ENCODE results near the gene AMBN.
A peak's percentile ranks its signal among the peaks of the same experiment; 100 is the strongest.

The AMBN gene

GRCh38 chr4:70594196-70594595, 2.1 kb downstream of the AMBN start (continued):
- no peak for TF ChIP-seq ZNF426 (tag by site-specific recombination; IDR thresholded peaks at IDR 0.05)
- no peak for TF ChIP-seq ZNF521 (tag by site-specific recombination; IDR thresholded peaks at IDR 0.05)

DNA sequence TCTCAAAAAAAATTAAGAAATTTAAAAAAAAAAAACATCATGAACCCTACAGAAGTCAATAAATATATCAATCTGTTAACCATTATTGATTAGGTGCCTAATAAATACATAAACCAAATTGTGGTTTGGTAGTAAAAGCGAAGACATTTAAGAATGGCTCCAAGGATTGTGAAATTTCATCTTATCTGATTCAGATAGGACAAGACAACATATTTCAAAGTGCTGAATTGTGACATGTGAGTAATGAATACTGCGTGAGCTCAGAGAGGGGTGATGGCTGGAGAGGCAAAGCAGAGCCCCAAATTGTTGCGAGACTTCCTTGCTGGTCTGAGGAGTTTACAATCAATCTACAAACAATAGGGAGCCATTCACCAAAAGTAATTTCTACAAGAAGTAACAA, 8.2 kb downstream of the AMBN start:
- no peak overlapping the region for H3K4me3 ChIP-seq (ENCODE audit: low read depth, low read length)
- no peaks in the 10 kb centered on the region for H3K4me1 ChIP-seq (ENCODE audit: control insufficient read depth, insufficient read depth, low read length)
- H3K36me3 ChIP-seq (ENCODE audit: control insufficient read depth in 2 of 2, insufficient read depth in 1 of 2, low read length in 2 of 2) = no peaks in the 10 kb centered on the region
- no peaks in the 10 kb centered on the region for H3K9me3 ChIP-seq (ENCODE audit: control insufficient read depth, insufficient read depth, low read depth, low read length)
- ChIA-PET CTCF (interaction anchor here (0.6 to 1.7 kb wide), 5 partner anchors 9 to 360 kb away, joined by 3 to 5 read pairs (median 3); no protein-coding TSS in a partner anchor), POLR2A (no interaction called here)
- TF ChIP-seq ZNF843 (tag by site-specific recombination; IDR thresholded peaks at IDR 0.05) (no peak), ZNF747 (tag by site-specific recombination; IDR thresholded peaks at IDR 0.05) (no peak), ZNF26 (tag by site-specific recombination; IDR thresholded peaks at IDR 0.05) (no peak)
- no peak overlapping the region for H3K27ac ChIP-seq (ENCODE audit: extremely low read depth, low read depth, low read length)

DNA sequence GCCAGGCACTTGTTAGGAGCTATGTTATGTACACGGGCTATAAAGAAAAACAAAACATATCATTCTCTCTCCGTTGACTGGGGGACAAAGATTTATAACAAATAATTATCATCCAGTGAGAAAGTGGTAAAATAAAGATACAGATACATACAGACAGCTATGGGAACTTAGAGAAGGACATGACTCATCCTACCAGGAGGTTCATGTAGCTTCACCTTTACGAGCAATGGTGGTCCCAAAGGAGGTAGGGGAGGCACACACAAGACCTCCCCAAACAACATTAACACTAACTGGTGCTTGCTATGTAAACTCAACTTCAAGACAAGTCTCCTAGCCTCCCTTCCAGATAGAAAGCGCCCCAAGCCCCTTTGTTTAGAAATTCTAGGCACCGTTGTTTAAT, 8.9 kb downstream of the AMBN start:
- ChIA-PET CTCF (interaction anchor here (0.5 to 1.7 kb wide), 9 partner anchors 10 to 1105 kb away, joined by 3 to 5 read pairs (median 4); no protein-coding TSS in a partner anchor), POLR2A (no interaction called here)
- H3K9me3 ChIP-seq (ENCODE audit: control insufficient read depth, insufficient read depth, low read depth, low read length) = no peaks in the 10 kb centered on the region
- H3K4me3 ChIP-seq (ENCODE audit: low read depth, low read length) = no peak overlapping the region
- TF ChIP-seq ZNF26 (tag by site-specific recombination; IDR thresholded peaks at IDR 0.05) = no peak
- TF ChIP-seq ZNF510 (tag by site-specific recombination; IDR thresholded peaks at IDR 0.05; ENCODE audit: insufficient replicate concordance) = no peak
- TF ChIP-seq GLIS1 (tag by site-specific recombination; IDR thresholded peaks at IDR 0.05) = peak; percentile 40; the same call in 1 of the 2 replicates
- no peak overlapping the region for H3K27ac ChIP-seq (ENCODE audit: extremely low read depth, low read depth, low read length)
- H3K36me3 ChIP-seq (ENCODE audit: control insufficient read depth in 2 of 2, insufficient read depth in 1 of 2, low read length in 2 of 2) = no peaks in the 10 kb centered on the region
- H3K4me1 ChIP-seq (ENCODE audit: control insufficient read depth, insufficient read depth, low read length) = no peaks in the 10 kb centered on the region

DNA sequence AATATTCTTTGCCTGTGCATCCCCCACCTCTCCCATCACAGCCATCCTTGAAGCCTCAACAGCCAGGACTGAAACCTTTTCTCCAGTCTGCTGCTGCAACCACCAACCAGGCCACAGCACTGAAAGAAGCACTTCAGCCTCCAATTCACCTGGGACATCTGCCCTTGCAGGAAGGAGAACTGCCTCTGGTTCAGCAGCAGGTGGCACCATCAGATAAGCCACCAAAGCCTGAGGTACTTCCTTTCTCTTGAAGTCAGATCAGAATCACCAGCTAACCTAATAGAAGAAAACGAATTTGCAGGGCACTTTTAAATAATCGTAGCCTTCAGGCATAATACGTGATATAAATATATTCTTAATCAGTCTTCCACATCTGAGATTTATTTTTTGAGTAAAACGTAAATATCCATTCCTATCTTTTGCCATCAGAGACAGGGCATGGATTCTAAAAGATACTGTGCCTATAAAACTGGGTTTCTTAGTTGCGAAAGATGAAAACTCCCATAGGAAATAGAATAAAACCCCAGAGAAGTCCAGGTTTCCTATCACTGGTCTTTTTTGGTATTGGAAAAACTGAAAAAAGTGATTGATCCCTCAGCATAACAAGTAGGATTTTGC, 9.5 kb downstream of the AMBN start:
- H3K36me3 ChIP-seq (ENCODE audit: control insufficient read depth in 2 of 2, insufficient read depth in 1 of 2, low read length in 2 of 2) = no peaks in the 10 kb centered on the region
- CTCF ChIA-PET = interaction anchor here (0.5 to 1.7 kb wide), 11 partner anchors 10 to 1105 kb away, joined by 3 to 5 read pairs (median 3); no protein-coding TSS in a partner anchor
- no peaks in the 10 kb centered on the region for H3K9me3 ChIP-seq (ENCODE audit: control insufficient read depth, insufficient read depth, low read depth, low read length)
- POLR2A ChIA-PET = no interaction called here
- no peak overlapping the region for H3K27ac ChIP-seq (ENCODE audit: extremely low read depth, low read depth, low read length)
- no peak overlapping the region for H3K4me3 ChIP-seq (ENCODE audit: low read depth, low read length)
- H3K4me1 ChIP-seq (ENCODE audit: control insufficient read depth, insufficient read depth, low read length) = no peaks in the 10 kb centered on the region
- TF ChIP-seq ZNF76 (tag by site-specific recombination; IDR thresholded peaks at IDR 0.05; ENCODE audit: borderline replicate concordance, low read depth) (no peak), ZNF654 (tag by site-specific recombination; IDR thresholded peaks at IDR 0.05; ENCODE audit: low read depth) (peak; percentile 96)
- TF ChIP-seq, protein P1, sequence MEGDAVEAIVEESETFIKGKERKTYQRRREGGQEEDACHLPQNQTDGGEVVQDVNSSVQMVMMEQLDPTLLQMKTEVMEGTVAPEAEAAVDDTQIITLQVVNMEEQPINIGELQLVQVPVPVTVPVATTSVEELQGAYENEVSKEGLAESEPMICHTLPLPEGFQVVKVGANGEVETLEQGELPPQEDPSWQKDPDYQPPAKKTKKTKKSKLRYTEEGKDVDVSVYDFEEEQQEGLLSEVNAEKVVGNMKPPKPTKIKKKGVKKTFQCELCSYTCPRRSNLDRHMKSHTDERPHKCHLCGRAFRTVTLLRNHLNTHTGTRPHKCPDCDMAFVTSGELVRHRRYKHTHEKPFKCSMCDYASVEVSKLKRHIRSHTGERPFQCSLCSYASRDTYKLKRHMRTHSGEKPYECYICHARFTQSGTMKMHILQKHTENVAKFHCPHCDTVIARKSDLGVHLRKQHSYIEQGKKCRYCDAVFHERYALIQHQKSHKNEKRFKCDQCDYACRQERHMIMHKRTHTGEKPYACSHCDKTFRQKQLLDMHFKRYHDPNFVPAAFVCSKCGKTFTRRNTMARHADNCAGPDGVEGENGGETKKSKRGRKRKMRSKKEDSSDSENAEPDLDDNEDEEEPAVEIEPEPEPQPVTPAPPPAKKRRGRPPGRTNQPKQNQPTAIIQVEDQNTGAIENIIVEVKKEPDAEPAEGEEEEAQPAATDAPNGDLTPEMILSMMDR (tag by site-specific recombination; IDR thresholded peaks at IDR 0.05) = peak; percentile 63

DNA sequence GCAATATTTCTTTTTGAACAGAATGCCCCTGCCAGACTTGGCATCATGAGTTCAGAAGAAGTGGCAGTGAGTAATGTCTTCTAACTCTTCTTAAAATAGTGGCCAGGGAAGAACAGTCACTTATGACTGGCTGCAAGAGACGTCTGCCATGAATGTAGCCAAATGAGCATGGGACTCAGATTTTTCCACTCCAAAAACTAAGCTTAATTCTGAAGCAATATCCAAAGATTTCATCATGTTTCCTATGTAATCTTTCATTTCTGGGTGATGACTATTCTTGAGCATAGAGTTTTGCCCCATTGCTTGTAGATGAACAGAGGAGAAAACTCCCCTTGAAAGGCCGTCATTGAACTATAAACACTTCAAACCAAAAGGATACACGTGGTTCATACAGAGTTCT, 11.8 kb downstream of the AMBN start:
- no peak overlapping the region for H3K27ac ChIP-seq (ENCODE audit: extremely low read depth, low read depth, low read length)
- H3K4me1 ChIP-seq (ENCODE audit: control insufficient read depth, insufficient read depth, low read length) = no peaks in the 10 kb centered on the region
- H3K4me3 ChIP-seq (ENCODE audit: low read depth, low read length) = no peak overlapping the region
- H3K36me3 ChIP-seq (ENCODE audit: control insufficient read depth in 2 of 2, insufficient read depth in 1 of 2, low read length in 2 of 2) = no peaks in the 10 kb centered on the region
- ChIA-PET CTCF (interaction anchor here (0.6 kb wide), 2 partner anchors 52 to 674 kb away, joined by 3 to 5 read pairs; no protein-coding TSS in a partner anchor), POLR2A (no interaction called here)
- no peaks in the 10 kb centered on the region for H3K9me3 ChIP-seq (ENCODE audit: control insufficient read depth, insufficient read depth, low read depth, low read length)
- TF ChIP-seq ZNF354C (tag by site-specific recombination; IDR thresholded peaks at IDR 0.05; ENCODE audit: borderline replicate concordance, low read depth) = no peak
- no peak for TF ChIP-seq ZSCAN18 (tag by site-specific recombination; IDR thresholded peaks at IDR 0.05)
- TF ChIP-seq ZNF449 (tag by site-specific recombination; IDR thresholded peaks at IDR 0.05) = no peak
- no peak for TF ChIP-seq ZNF133 (tag by site-specific recombination; IDR thresholded peaks at IDR 0.05)
- no peak for TF ChIP-seq YY2 (tag by site-specific recombination; IDR thresholded peaks at IDR 0.05)
- TF ChIP-seq ZNF791 (tag by site-specific recombination; IDR thresholded peaks at IDR 0.05) = no peak
- no peak for TF ChIP-seq ZNF223 (tag by site-specific recombination; IDR thresholded peaks at IDR 0.05)
